ACC112 (cell line): ENCODE measurements around the gene INSR.

Experiments
- H2AFZ ChIP-seq: fragments of 200-600 bp; sonication (generic); one replicate; pipeline ENCODE4 v1.6.0; 2017; ENCODE audit warnings: antibody characterized with exemption, low read length; ENCODE audit not compliant: unreplicated experiment
- H3K27ac ChIP-seq: fragments of 200-600 bp; sonication (generic); 2 replicates; pipeline ENCODE4 v1.5.1; 2014; ENCODE audit warnings: low read depth, mild to moderate bottlenecking, antibody characterized with exemption, low read length, moderate library complexity
- H3K27me3 ChIP-seq: fragments of 200-600 bp; sonication (generic); 2 replicates; pipeline ENCODE4 v1.6.1; 2014; ENCODE audit warnings: mild to moderate bottlenecking, antibody characterized with exemption, low read length, moderate library complexity, mixed read lengths; ENCODE audit not compliant: insufficient read depth
- H3K36me3 ChIP-seq: fragments of 200-600 bp; sonication (generic); 2 replicates; pipeline ENCODE4 v1.6.1; 2016; ENCODE audit warnings: mild to moderate bottlenecking, antibody characterized with exemption, low read length, moderate library complexity, mixed read lengths; ENCODE audit not compliant: insufficient read depth
- H3K4me1 ChIP-seq: fragments of 200-600 bp; sonication (generic); one replicate; pipeline ENCODE4 v1.6.1; 2016; ENCODE audit warnings: low read length, mixed read lengths; ENCODE audit not compliant: insufficient read depth, unreplicated experiment, control insufficient read depth
- H3K4me3 ChIP-seq: fragments of 200-600 bp; sonication (generic); 2 replicates; pipeline ENCODE4 v1.5.1; 2014; ENCODE audit warnings: mild to moderate bottlenecking, low read depth, low read length
- H3K79me2 ChIP-seq: fragments of 200-600 bp; sonication (generic); one replicate; pipeline ENCODE4 v1.6.0; 2016; ENCODE audit warnings: low read length; ENCODE audit not compliant: control insufficient read depth, unreplicated experiment, insufficient read depth

The INSR gene

GRCh38 chr19:7293762-7294557 is at the start of gene INSR:
Gene INSR, minus strand, starts transcription at chr19:7294414. Its CDS starts 523 bp downstream, at chr19:7293891.
- H3K4me3 ChIP-seq, result peak within 1 kb of the TSS; percentile 88
- peak within 1 kb of the TSS; percentile 99 for H2AFZ ChIP-seq
- no peaks in the 10 kb centered on the region for H3K36me3 ChIP-seq
- peaks cover 3% of the 10 kb centered on the region for H3K4me1 ChIP-seq
- H3K79me2 ChIP-seq, result no peaks in the 10 kb centered on the region
- no peaks in the 10 kb centered on the region for H3K27me3 ChIP-seq
- H3K27ac ChIP-seq, result no peak within 1 kb of the TSS

- no peak overlapping the region for H3K4me3 ChIP-seq
- H3K4me1 ChIP-seq, result no peaks in the 10 kb centered on the region
- no peak overlapping the region for H3K27ac ChIP-seq
- no peaks in the 10 kb centered on the region for H3K27me3 ChIP-seq
- no peaks in the 10 kb centered on the region for H3K79me2 ChIP-seq
- H3K36me3 ChIP-seq, result no peaks in the 10 kb centered on the region
- no peak overlapping the region for H2AFZ ChIP-seq
Observed at GRCh38 chr19:7342143-7342542, 47.9 kb upstream of the INSR start.

GRCh38 chr19:7340959-7341837 is 47.0 kb upstream of the INSR start:
- Histone ChIP-seq H3K36me3 (no peaks in the 10 kb centered on the region), H3K27me3 (no peaks in the 10 kb centered on the region), H3K4me3 (no peak overlapping the region), H3K27ac (no peak overlapping the region), H3K79me2 (no peaks in the 10 kb centered on the region), H2AFZ (no peak overlapping the region), H3K4me1 (no peaks in the 10 kb centered on the region)

GRCh38 chr19:7337380-7338194 is 43.4 kb upstream of the INSR start:
- Histone ChIP-seq H3K27me3 (no peaks in the 10 kb centered on the region), H3K27ac (no peak overlapping the region), H3K36me3 (no peaks in the 10 kb centered on the region), H3K79me2 (no peaks in the 10 kb centered on the region), H2AFZ (no peak overlapping the region), H3K4me1 (no peaks in the 10 kb centered on the region), H3K4me3 (no peak overlapping the region)

GRCh38 chr19:7336321-7336973 is 42.2 kb upstream of the INSR start:
- Histone ChIP-seq H3K27me3 (no peaks in the 10 kb centered on the region), H3K27ac (no peak overlapping the region), H3K4me3 (no peak overlapping the region), H3K79me2 (no peaks in the 10 kb centered on the region), H3K4me1 (no peaks in the 10 kb centered on the region), H3K36me3 (no peaks in the 10 kb centered on the region), H2AFZ (no peak overlapping the region)

- Histone ChIP-seq H3K4me1 (no peaks in the 10 kb centered on the region), H3K27ac (no peak overlapping the region)
Observed at GRCh38 chr19:7333198-7334118, 39.2 kb upstream of the INSR start.

GRCh38 chr19:7331446-7331845 is 37.2 kb upstream of the INSR start:
- Histone ChIP-seq H2AFZ (no peak overlapping the region), H3K27me3 (peaks cover 6% of the 10 kb centered on the region; the same call in 1 of the 2 replicates), H3K27ac (no peak overlapping the region), H3K4me1 (no peaks in the 10 kb centered on the region), H3K4me3 (no peak overlapping the region), H3K79me2 (no peaks in the 10 kb centered on the region), H3K36me3 (no peaks in the 10 kb centered on the region)

More at GRCh38 chr19:7333198-7334118, 39.2 kb upstream of the INSR start:
- H2AFZ ChIP-seq, result no peak overlapping the region
- H3K79me2 ChIP-seq, result no peaks in the 10 kb centered on the region
- H3K36me3 ChIP-seq, result no peaks in the 10 kb centered on the region
- H3K27me3 ChIP-seq, result no peaks in the 10 kb centered on the region
- H3K4me3 ChIP-seq, result no peak overlapping the region

GRCh38 chr19:7328647-7329046 is 34.4 kb upstream of the INSR start:
- no peak overlapping the region for H3K27ac ChIP-seq
- no peaks in the 10 kb centered on the region for H3K4me1 ChIP-seq
- H3K4me3 ChIP-seq, result no peak overlapping the region
- H3K36me3 ChIP-seq, result no peaks in the 10 kb centered on the region
- H2AFZ ChIP-seq, result no peak overlapping the region
- peaks cover 6% of the 10 kb centered on the region; the same call in 1 of the 2 replicates for H3K27me3 ChIP-seq
- H3K79me2 ChIP-seq, result no peaks in the 10 kb centered on the region

- Histone ChIP-seq H2AFZ (no peak overlapping the region), H3K27ac (no peak overlapping the region), H3K4me1 (no peaks in the 10 kb centered on the region)
Observed at GRCh38 chr19:7327802-7328201, 33.6 kb upstream of the INSR start.

More at GRCh38 chr19:7327802-7328201, 33.6 kb upstream of the INSR start:
- H3K36me3 ChIP-seq, result no peaks in the 10 kb centered on the region
- H3K4me3 ChIP-seq, result no peak overlapping the region
- H3K79me2 ChIP-seq, result no peaks in the 10 kb centered on the region
- peaks cover 6% of the 10 kb centered on the region; the same call in 1 of the 2 replicates for H3K27me3 ChIP-seq
